Measurements from ENCODE around the gene ACACB.

ACACB gene

GRCh38 chr12:109252799-109253198, 136.4 kb downstream of the ACACB start:
- no peak for DNase-seq (ENCODE audit: low read depth)
- no peak overlapping the region for H3K4me3 ChIP-seq (ENCODE audit: low read depth, low read length)
- no peak for TF ChIP-seq CTCF (IDR thresholded peaks at IDR 0.05; ENCODE audit: insufficient read depth, low read depth, low read length, missing control alignments)

- no peak for TF ChIP-seq CTCF (IDR thresholded peaks at IDR 0.05; ENCODE audit: insufficient read depth, low read depth, low read length, missing control alignments)
- H3K4me3 ChIP-seq (ENCODE audit: low read depth, low read length) = no peak overlapping the region
- DNase-seq (ENCODE audit: low read depth) = no peak
Measured at GRCh38 chr12:109253913-109254544, 137.6 kb downstream of the ACACB start.

GRCh38 chr12:109255377-109255776, 139.0 kb downstream of the ACACB start:
- no peak overlapping the region for H3K4me3 ChIP-seq (ENCODE audit: low read depth, low read length)
- DNase-seq (ENCODE audit: low read depth) = peak; percentile 14
- no peak for TF ChIP-seq CTCF (IDR thresholded peaks at IDR 0.05; ENCODE audit: insufficient read depth, low read depth, low read length, missing control alignments)

- TF ChIP-seq CTCF (IDR thresholded peaks at IDR 0.05; ENCODE audit: insufficient read depth, low read depth, low read length, missing control alignments) = no peak
- H3K4me3 ChIP-seq (ENCODE audit: low read depth, low read length) = no peak overlapping the region
- no peak for DNase-seq (ENCODE audit: low read depth)
Measured at GRCh38 chr12:109256011-109256410, 139.6 kb downstream of the ACACB start.

- no peak for DNase-seq (ENCODE audit: low read depth)
- no peak overlapping the region for H3K4me3 ChIP-seq (ENCODE audit: low read depth, low read length)
- TF ChIP-seq CTCF (IDR thresholded peaks at IDR 0.05; ENCODE audit: insufficient read depth, low read depth, low read length, missing control alignments) = no peak
Measured at GRCh38 chr12:109258201-109258600, 141.8 kb downstream of the ACACB start.

GRCh38 chr12:109258607-109259544, 142.5 kb downstream of the ACACB start:
- no peak for DNase-seq (ENCODE audit: low read depth)
- no peak overlapping the region for H3K4me3 ChIP-seq (ENCODE audit: low read depth, low read length)
- no peak for TF ChIP-seq CTCF (IDR thresholded peaks at IDR 0.05; ENCODE audit: insufficient read depth, low read depth, low read length, missing control alignments)
